ENCODE measurements around the gene GABBR2.

DNA sequence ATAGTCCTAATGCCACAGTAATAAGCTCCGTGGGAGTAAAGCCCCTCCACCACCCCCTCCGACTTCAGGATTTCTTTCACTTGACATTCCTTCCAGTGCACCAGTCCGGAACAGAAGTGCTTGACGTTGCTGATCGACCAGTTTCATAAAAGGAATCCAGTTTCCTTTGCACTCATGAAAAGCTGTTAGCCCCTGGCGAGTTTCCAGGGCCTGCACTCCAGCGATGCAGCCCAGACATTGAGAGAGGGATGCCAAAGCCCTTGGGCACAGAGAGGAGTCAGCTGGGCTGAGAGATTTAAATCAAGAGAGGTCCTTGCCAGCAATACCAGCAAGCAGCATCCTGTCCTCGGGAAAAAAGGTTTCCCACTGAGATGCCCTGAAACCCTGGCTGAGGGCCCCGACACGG is 170.1 kb downstream of the GABBR2 start:
- TF ChIP-seq CTCF (IDR thresholded peaks at IDR 0.05) = no peak
- TF ChIP-seq SIN3A (IDR thresholded peaks at IDR 0.05; ENCODE audit: borderline replicate concordance, low read depth, low read length) = no peak
- TF ChIP-seq POLR2AphosphoS5 (IDR thresholded peaks at IDR 0.05; ENCODE audit: low read depth, low read length) = no peak
- TF ChIP-seq RXRA (IDR thresholded peaks at IDR 0.05; ENCODE audit: borderline replicate concordance, low read depth) = no peak
- TF ChIP-seq EP300 (IDR thresholded peaks at IDR 0.05; ENCODE audit: borderline replicate concordance in 1 of 2, low read depth in 1 of 2, low read length in 1 of 2) = peak in 1 of 2 experiments; percentile 11; a peak in 1 of 4 replicates
- TF ChIP-seq RCOR1 (IDR thresholded peaks at IDR 0.05; ENCODE audit: low read length) = no peak; the same call in 1 of the 2 replicates
- no peak for TF ChIP-seq EZH2phosphoT487 (IDR thresholded peaks at IDR 0.05; ENCODE audit: borderline replicate concordance, low read depth)
